Fibroblast of skin of abdomen (primary cell): Measurements from ENCODE around the gene WNT16. TPM values are rescaled to one million over a fixed set of nuclear protein-coding genes. Genes with fewer than 3 reads are reported as not detected.
"Not testable (repeated sequence)": the region's sequence is repeated elsewhere in the genome, so short reads cannot be mapped to it uniquely, and the experiment has no call there.

Experiments
- DNase-seq: peaks from one replicate; pipeline ENCODE4 v3.0.0-alpha.2; 2013
- polyA plus RNA-seq, 2 experiments: library from polyadenylated mRNA; unstranded; fragments of 120-200 nt; gene quantifications; one replicate each; pipeline ENCODE4 v1.2.1, GENCODE V29; 2013; ENCODE audit not compliant: insufficient read length in 2 of 2

The WNT16 gene
- polyA plus RNA-seq (2013, experiment 1 of 2; ENCODE audit: insufficient read length) = 0.09 TPM
- polyA plus RNA-seq (2013, experiment 2 of 2; ENCODE audit: insufficient read length) = 0.11 TPM

GRCh38 chr7:121328508-121329190, at the start of gene WNT16:
TSS of gene WNT16 (plus strand) at chr7:121329000. CDS start at chr7:121329293, 293 bp downstream.
- no peak for DNase-seq

- peak; percentile 76 for DNase-seq
Observed at GRCh38 chr7:121279060-121279620, 49.7 kb upstream of the WNT16 start.

- DNase-seq = no peak
Observed at GRCh38 chr7:121279822-121280221, 49.0 kb upstream of the WNT16 start.

- peak; percentile 27 for DNase-seq
Observed at GRCh38 chr7:121280656-121281055, 48.1 kb upstream of the WNT16 start.

- DNase-seq = no peak
Observed at GRCh38 chr7:121282129-121282528, 46.7 kb upstream of the WNT16 start.

- DNase-seq = no peak
Observed at GRCh38 chr7:121285066-121285667, 43.6 kb upstream of the WNT16 start.

- no peak for DNase-seq
Observed at GRCh38 chr7:121286186-121286585, 42.6 kb upstream of the WNT16 start.

GRCh38 chr7:121286742-121287734, 41.8 kb upstream of the WNT16 start:
- peak; percentile 66 for DNase-seq

- DNase-seq = peak; percentile 90
Observed at GRCh38 chr7:121288894-121289293, 39.9 kb upstream of the WNT16 start.

- not testable (repeated sequence) for DNase-seq
Observed at GRCh38 chr7:121289930-121290329, 38.9 kb upstream of the WNT16 start.

GRCh38 chr7:121294448-121294992, 34.3 kb upstream of the WNT16 start:
- DNase-seq = no peak

GRCh38 chr7:121297843-121298242, 31.0 kb upstream of the WNT16 start:
- DNase-seq = no peak

- no peak for DNase-seq
Observed at GRCh38 chr7:121298831-121299239, 30.0 kb upstream of the WNT16 start.

GRCh38 chr7:121300685-121301420, 27.9 kb upstream of the WNT16 start:
- no peak for DNase-seq

- peak; percentile 43 for DNase-seq
Observed at GRCh38 chr7:121301446-121302213, 27.2 kb upstream of the WNT16 start.

- DNase-seq = peak; percentile 58
Observed at GRCh38 chr7:121302214-121302745, 26.5 kb upstream of the WNT16 start.

- no peak for DNase-seq
Observed at GRCh38 chr7:121303422-121304101, 25.2 kb upstream of the WNT16 start.

- DNase-seq = peak; percentile 38
Observed at GRCh38 chr7:121304102-121304658, 24.6 kb upstream of the WNT16 start.

GRCh38 chr7:121305109-121305508, 23.7 kb upstream of the WNT16 start:
- peak; percentile 50 for DNase-seq
